Fibroblast of lung (primary cell): ENCODE measurements around the gene MRPS12. TPM values are rescaled to one million over a fixed set of nuclear protein-coding genes. Genes with fewer than 3 reads are reported as not detected.

Experiments used
- DNase-seq, 2 donors: peaks; one replicate each; pipeline versions ENCODE4 v3.0.0 to v3.0.0-alpha.2; 2010; ENCODE audit warnings: low read depth in 2 of 2
- H2AFZ ChIP-seq: 2 replicates; pipeline ENCODE4 v1.5.1; 2012; ENCODE audit warnings: low read length, control low read depth, inconsistent platforms
- H3K27ac ChIP-seq: 2 replicates; pipeline ENCODE4 v1.5.1; 2011; ENCODE audit warnings: low read length, control low read depth; ENCODE audit not compliant: insufficient read depth
- H3K27me3 ChIP-seq: 2 replicates; pipeline ENCODE4 v1.5.1; 2011; ENCODE audit warnings: mild to moderate bottlenecking, low read length; ENCODE audit not compliant: control insufficient read depth, insufficient read depth
- H3K36me3 ChIP-seq: 2 replicates; pipeline ENCODE4 v1.5.1; 2011; ENCODE audit warnings: low read length; ENCODE audit not compliant: control insufficient read depth, insufficient read depth
- H3K4me1 ChIP-seq: 2 replicates; pipeline ENCODE4 v1.5.1; 2011; ENCODE audit warnings: low read length; ENCODE audit not compliant: control insufficient read depth, insufficient read depth; ENCODE audit errors: extremely low read depth
- H3K4me2 ChIP-seq: 2 replicates; pipeline ENCODE4 v1.5.1; 2011; ENCODE audit warnings: low read length, control low read depth; ENCODE audit not compliant: insufficient read depth; ENCODE audit errors: extremely low read depth
- H3K4me3 ChIP-seq, 4 experiments: fragments of 200-600 bp in 1 of 4; sonication (generic) in 1 of 4; replicated peaks in 1 of 4; 2 replicates each; pipeline ENCODE4 v1.5.1; 2011 to 2016; ENCODE audit warnings: low read length in 4 of 4, low read depth in 3 of 4, mild to moderate bottlenecking in 3 of 4, control low read depth in 2 of 4, inconsistent platforms in 1 of 4, mixed read lengths in 1 of 4; ENCODE audit not compliant: insufficient read depth in 1 of 4; ENCODE audit errors: control extremely low read depth in 1 of 4
- H3K79me2 ChIP-seq: 2 replicates; pipeline ENCODE4 v1.5.1; 2012; ENCODE audit warnings: mild to moderate bottlenecking, low read length, inconsistent platforms; ENCODE audit not compliant: control insufficient read depth, insufficient read depth
- H3K9ac ChIP-seq: 2 replicates; pipeline ENCODE4 v1.5.1; 2011; ENCODE audit warnings: mild to moderate bottlenecking, low read length, control low read depth; ENCODE audit not compliant: insufficient read depth
- H3K9me3 ChIP-seq: 2 replicates; pipeline ENCODE4 v1.5.1; 2012; ENCODE audit warnings: low read depth, low read length; ENCODE audit not compliant: control insufficient read depth, insufficient read depth
- H4K20me1 ChIP-seq: 2 replicates; pipeline ENCODE4 v1.5.1; 2011; ENCODE audit warnings: low read length; ENCODE audit not compliant: control insufficient read depth, insufficient read depth; ENCODE audit errors: extremely low read depth
- CTCF ChIP-seq, 2 donors: IDR thresholded peaks in 1 of 2; conservative IDR thresholded peaks in 1 of 2; 1 replicate in 1 of 2; 2 replicates in 1 of 2; pipeline ENCODE4 v1.5.1; 2011 to 2012; ENCODE audit warnings: low read length in 2 of 2, control low read depth in 1 of 2, inconsistent platforms in 1 of 2, low read depth in 1 of 2, mild to moderate bottlenecking in 1 of 2
- EZH2 ChIP-seq: IDR thresholded peaks from 2 replicates; pipeline ENCODE4 v1.5.1; 2012; ENCODE audit warnings: low read length, control low read depth, mild to moderate bottlenecking; ENCODE audit errors: missing control alignments
- polyA plus RNA-seq, 2 donors: library from polyadenylated mRNA; depleted of rRNA in 1 of 2; stranded (reverse) in 1 of 2; unstranded in 1 of 2; fragments of >200 nt; gene quantifications; 2 replicates each; pipeline ENCODE4 v1.2.1, GENCODE V29; 2011 to 2012; ENCODE audit warnings: missing spikeins in 1 of 2
- total RNA-seq: library from RNA; depleted of rRNA; stranded (reverse); fragments of >200 nt; gene quantifications from 2 replicates; pipeline ENCODE4 v1.2.1, GENCODE V29; 2014

The MRPS12 gene
- total and polyA plus RNA-seq, 2 donors (not counting 1 experiment from before 2014, with no cell fraction given): 14.7 to 21.8 TPM

DNA sequence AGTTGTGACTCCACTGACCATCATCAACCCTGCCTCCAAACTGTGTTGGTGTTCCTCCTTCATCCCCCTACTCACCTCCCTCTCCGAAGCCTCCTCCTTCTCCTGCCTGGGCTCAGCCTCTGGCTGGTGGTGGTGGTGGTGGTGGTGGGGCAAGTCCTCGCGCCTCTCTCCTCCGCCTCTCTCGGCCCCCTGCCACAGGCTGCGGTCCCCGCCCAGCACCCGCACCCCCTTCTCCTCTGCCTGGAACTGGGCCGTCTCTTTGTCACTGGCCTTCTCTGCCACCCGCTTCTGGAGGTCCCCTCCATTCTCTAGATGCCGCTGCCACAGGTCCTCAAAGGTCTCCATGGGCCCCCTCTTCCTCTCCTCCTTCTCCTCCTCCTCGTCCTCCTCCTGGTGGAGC lies 20.3 kb upstream of the MRPS12 start:
- H4K20me1 ChIP-seq: no peaks in the 10 kb centered on the region
- peaks cover 2% of the 10 kb centered on the region for H3K36me3 ChIP-seq
- H3K27me3 ChIP-seq: peaks cover 3% of the 10 kb centered on the region
- H3K4me1 ChIP-seq: no peaks in the 10 kb centered on the region
- no peak overlapping the region for H3K4me3 ChIP-seq
- H3K9ac ChIP-seq: no peak overlapping the region
- H3K4me2 ChIP-seq: no peak overlapping the region
- H3K27ac ChIP-seq: no peak overlapping the region
- H3K9me3 ChIP-seq: no peaks in the 10 kb centered on the region
- TF ChIP-seq EZH2: no peak
- TF ChIP-seq CTCF (conservative IDR thresholded peaks at IDR 0.05 in 1 of 2, IDR thresholded peaks at IDR 0.05 in 1 of 2; ENCODE audit: low read depth in 1 of 2, low read length in 2 of 2): no peak
- H3K79me2 ChIP-seq: no peaks in the 10 kb centered on the region
- no peak overlapping the region for H2AFZ ChIP-seq
- no peak for DNase-seq

DNA sequence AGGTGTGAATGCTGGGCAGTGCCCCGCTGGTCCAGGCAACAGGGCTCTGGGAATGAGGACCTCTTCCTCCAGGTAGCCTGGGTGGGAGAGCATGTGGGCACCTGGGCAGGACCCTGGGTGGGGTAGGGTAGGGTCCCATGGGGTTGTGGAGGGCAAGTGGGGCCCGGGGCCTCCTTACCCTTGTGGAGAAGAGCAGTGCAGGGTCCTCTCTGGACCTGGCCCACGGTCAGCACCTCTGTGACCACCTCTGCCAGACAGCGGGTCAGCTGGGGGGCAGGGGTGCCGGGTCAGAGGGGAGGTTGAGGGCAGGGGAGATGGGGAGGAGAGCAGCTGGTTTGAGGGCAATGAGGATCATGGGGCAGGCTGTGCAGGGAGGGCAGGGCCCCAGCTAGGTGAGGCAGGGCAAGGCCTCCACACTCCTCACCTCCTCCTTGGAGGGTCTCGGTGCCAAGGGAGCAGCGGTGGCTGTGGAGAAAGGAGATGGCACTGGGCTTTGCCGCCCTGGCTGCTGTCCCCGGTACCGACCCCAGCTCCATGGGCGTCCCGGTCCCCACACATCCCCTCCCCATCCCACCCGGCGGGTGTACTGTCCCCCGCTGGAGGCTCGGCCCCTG lies 19.2 kb upstream of the MRPS12 start:
- Histone ChIP-seq H3K4me3 (no peak overlapping the region), H3K79me2 (no peaks in the 10 kb centered on the region), H3K9ac (no peak overlapping the region), H3K4me2 (no peak overlapping the region), H4K20me1 (no peaks in the 10 kb centered on the region), H3K27me3 (peaks cover 3% of the 10 kb centered on the region), H3K4me1 (no peaks in the 10 kb centered on the region), H3K27ac (no peak overlapping the region), H2AFZ (no peak overlapping the region), H3K9me3 (no peaks in the 10 kb centered on the region), H3K36me3 (peaks cover 2% of the 10 kb centered on the region)
- no peak for DNase-seq
- no peak for TF ChIP-seq CTCF (conservative IDR thresholded peaks at IDR 0.05 in 1 of 2, IDR thresholded peaks at IDR 0.05 in 1 of 2; ENCODE audit: low read depth in 1 of 2, low read length in 2 of 2)
- TF ChIP-seq EZH2: no peak

GRCh38 chr19:38912600-38913514 lies 17.9 kb upstream of the MRPS12 start:
- DNase-seq: no peak

More at GRCh38 chr19:38912600-38913514, 17.9 kb upstream of the MRPS12 start:
- Histone ChIP-seq H3K9ac (no peak overlapping the region), H3K36me3 (no peaks in the 10 kb centered on the region), H3K4me1 (no peaks in the 10 kb centered on the region), H3K4me2 (no peak overlapping the region), H3K4me3 (no peak overlapping the region), H2AFZ (no peak overlapping the region), H3K27me3 (peaks cover 3% of the 10 kb centered on the region), H3K9me3 (no peaks in the 10 kb centered on the region), H3K79me2 (no peaks in the 10 kb centered on the region), H4K20me1 (no peaks in the 10 kb centered on the region), H3K27ac (no peak overlapping the region)
- TF ChIP-seq CTCF (conservative IDR thresholded peaks at IDR 0.05 in 1 of 2, IDR thresholded peaks at IDR 0.05 in 1 of 2; ENCODE audit: low read depth in 1 of 2, low read length in 2 of 2) (no peak), EZH2 (no peak)
